Spleen (tissue), 11 donors: ENCODE data around the gene NUAK2. TPM values are rescaled to one million over a fixed set of nuclear protein-coding genes. Genes with fewer than 3 reads are reported as not detected.
A peak's percentile ranks its signal among the peaks of the same experiment; 100 is the strongest.

ENCODE experiments used
- DNase-seq: peaks from one replicate; pipeline ENCODE4 v3.0.0-alpha.2; 2020
- H3K27ac ChIP-seq, 8 donors: fragments of 200-600 bp; sonication (generic) in 7 of 8; 1 replicate in 4 of 8; 2 replicates in 4 of 8; pipeline versions ENCODE4 v1.5.0 to v1.8.0; 2016 to 2021; ENCODE audit warnings: inconsistent platforms in 4 of 8, mild to moderate bottlenecking in 4 of 8, moderate library complexity in 1 of 8
- H3K27me3 ChIP-seq, 7 donors: fragments of 200-600 bp; sonication (generic) in 6 of 7; replicated peaks in 1 of 7; 1 replicate in 4 of 7; 2 replicates in 3 of 7; pipeline versions ENCODE4 v1.5.0 to v1.8.0; 2016 to 2021; ENCODE audit warnings: inconsistent platforms in 3 of 7, mild to moderate bottlenecking in 1 of 7
- H3K36me3 ChIP-seq, 6 donors: fragments of 200-600 bp; sonication (generic) in 5 of 6; 1 replicate in 4 of 6; 2 replicates in 2 of 6; pipeline versions ENCODE4 v1.5.0 to v1.8.0; 2016 to 2021; ENCODE audit warnings: inconsistent platforms in 2 of 6
- H3K4me1 ChIP-seq, 6 donors: fragments of 200-600 bp; sonication (generic) in 5 of 6; 1 replicate in 3 of 6; 2 replicates in 3 of 6; pipeline versions ENCODE4 v1.5.0 to v1.8.0; 2016 to 2021; ENCODE audit warnings: inconsistent platforms in 3 of 6
- H3K4me3 ChIP-seq, 8 donors: fragments of 200-600 bp; sonication (generic) in 7 of 8; 1 replicate in 4 of 8; 2 replicates in 4 of 8; pipeline versions ENCODE4 v1.5.0 to v1.8.0; 2016 to 2021; ENCODE audit warnings: inconsistent platforms in 4 of 8, mild to moderate bottlenecking in 4 of 8, moderate library complexity in 2 of 8
- H3K9me3 ChIP-seq, 8 donors: fragments of 200-600 bp; sonication (generic) in 7 of 8; 1 replicate in 4 of 8; 2 replicates in 4 of 8; pipeline versions ENCODE4 v1.5.0 to v1.8.0; 2016 to 2021; ENCODE audit warnings: inconsistent platforms in 4 of 8
- POLR2A ChIP-seq, 3 donors: fragments of 450-650 bp; IDR thresholded peaks; one replicate each; pipeline ENCODE4 v1.5.1; 2017; ENCODE audit warnings: antibody characterized with exemption in 3 of 3, mild to moderate bottlenecking in 1 of 3
- POLR2AphosphoS5 ChIP-seq, 3 donors: sonication (generic); formaldehyde crosslinking; IDR thresholded peaks; one replicate each; pipeline ENCODE4 v1.5.1; 2017; ENCODE audit warnings: antibody characterized with exemption in 3 of 3
- WGBS, 5 donors: extraction: QIAGEN DNeasy Blood & Tissue Kit in 3 of 5; methylation state at CpG; one replicate each; pipeline versions ENCODE4 v1.1.5 to v1.1.7; 2013 to 2018; 5-methylcytosine and 5-hydroxymethylcytosine counted together
- intact Hi-C: fragments of 100-400 bp; cut with DNase I; formaldehyde crosslinking; loops from one replicate; pipeline ENCODE4 v1.15.0; 2023; ENCODE audit warnings: low total_unique reads
- polyA plus RNA-seq, 3 donors: library from polyadenylated mRNA; stranded (reverse); fragments of 200-250 nt; gene quantifications; one replicate each; pipeline ENCODE4 v1.2.1, GENCODE V29; 2013
- total RNA-seq, 7 donors: library from RNA; depleted of rRNA in 3 of 7; stranded (reverse); fragments of >200 nt in 3 of 7; fragmentation: NEBNext Ultra II Directional in 4 of 7; extraction: Animal tissue kit (Norgen Biotek cat#: 25700) in 4 of 7; gene quantifications; one replicate each; pipeline versions ENCODE4 v1.1.0 to v1.2.1, GENCODE V29; 2016 to 2021
- TF ChIP-seq, protein P1 (sequence below), 11 experiments: fragments of 200-600 bp in 7 of 11; fragments of 450-650 bp in 4 of 11; sonication (generic) in 4 of 11; IDR thresholded peaks in 8 of 11; conservative IDR thresholded peaks in 3 of 11; 1 replicate in 7 of 11; 2 replicates in 4 of 11; pipeline versions ENCODE4 v1.4.0 to v1.8.0; 2016 to 2021; ENCODE audit warnings: antibody characterized with exemption in 11 of 11, inconsistent platforms in 4 of 11, mild to moderate bottlenecking in 1 of 11
- donor health status: healthy with polysubstance abuse.
- donor health status: DM: no; HTN: no; CAD: no; lungs with moderate emphysema.
- donor health status: DM: no; HTN: no; CAD: no.
- donor health status: Bipolar disorder and iron deficiency.
- donor health status: healthy.
- donor health status: DM: no; HTN: no; CAD: no.
- donor health status: DM: yes; HTN: yes; CAD: no.

Gene NUAK2
- total and polyA plus RNA-seq, 10 donors, result 5.7 to 32.7 (median 19.1) TPM

DNA sequence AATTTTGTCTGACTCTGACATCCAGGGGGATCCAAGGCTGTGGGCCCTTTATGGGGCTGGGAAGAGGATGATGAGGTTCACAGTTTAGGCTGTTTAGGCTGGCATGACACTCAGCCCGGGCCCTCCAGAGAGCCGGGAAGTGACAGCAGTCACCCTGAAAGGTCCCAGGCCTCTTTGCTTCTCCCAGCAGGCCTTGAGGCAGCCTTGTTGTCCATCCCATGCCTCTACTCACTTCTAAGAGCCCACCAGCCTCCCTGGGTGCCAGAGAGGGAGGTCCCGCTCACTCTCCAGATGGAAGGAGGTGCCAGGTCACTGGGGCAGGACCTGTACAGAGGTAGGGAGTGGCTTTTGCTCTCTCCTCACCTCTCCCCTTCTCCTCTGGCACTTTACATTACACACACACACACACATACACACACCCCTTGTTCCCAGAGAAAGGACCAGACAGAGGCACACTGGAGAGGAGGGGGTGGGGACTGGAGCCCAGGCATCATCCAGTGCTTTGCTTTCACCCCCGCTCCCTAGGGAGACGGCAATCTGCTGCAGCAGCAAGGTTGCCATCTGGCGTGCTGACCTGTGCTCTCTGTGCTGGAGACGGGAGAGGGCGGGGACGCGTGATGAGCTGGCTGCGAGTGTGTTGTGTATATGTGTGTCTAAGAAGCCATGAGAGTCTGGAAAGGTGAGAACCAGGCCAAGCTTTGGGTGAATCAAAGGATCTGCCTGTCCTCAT lies 30.6 kb upstream of the NUAK2 start:
- no peak for DNase-seq
- no peak for TF ChIP-seq POLR2AphosphoS5 (IDR thresholded peaks at IDR 0.05)
- TF ChIP-seq, protein P1, sequence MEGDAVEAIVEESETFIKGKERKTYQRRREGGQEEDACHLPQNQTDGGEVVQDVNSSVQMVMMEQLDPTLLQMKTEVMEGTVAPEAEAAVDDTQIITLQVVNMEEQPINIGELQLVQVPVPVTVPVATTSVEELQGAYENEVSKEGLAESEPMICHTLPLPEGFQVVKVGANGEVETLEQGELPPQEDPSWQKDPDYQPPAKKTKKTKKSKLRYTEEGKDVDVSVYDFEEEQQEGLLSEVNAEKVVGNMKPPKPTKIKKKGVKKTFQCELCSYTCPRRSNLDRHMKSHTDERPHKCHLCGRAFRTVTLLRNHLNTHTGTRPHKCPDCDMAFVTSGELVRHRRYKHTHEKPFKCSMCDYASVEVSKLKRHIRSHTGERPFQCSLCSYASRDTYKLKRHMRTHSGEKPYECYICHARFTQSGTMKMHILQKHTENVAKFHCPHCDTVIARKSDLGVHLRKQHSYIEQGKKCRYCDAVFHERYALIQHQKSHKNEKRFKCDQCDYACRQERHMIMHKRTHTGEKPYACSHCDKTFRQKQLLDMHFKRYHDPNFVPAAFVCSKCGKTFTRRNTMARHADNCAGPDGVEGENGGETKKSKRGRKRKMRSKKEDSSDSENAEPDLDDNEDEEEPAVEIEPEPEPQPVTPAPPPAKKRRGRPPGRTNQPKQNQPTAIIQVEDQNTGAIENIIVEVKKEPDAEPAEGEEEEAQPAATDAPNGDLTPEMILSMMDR (IDR thresholded peaks at IDR 0.05 in 8 of 11, conservative IDR thresholded peaks at IDR 0.05 in 3 of 11), result no peak
- intact Hi-C loops, result loop anchor here (5.0 kb wide), 1 partner anchor 135 kb away; no protein-coding TSS in a partner anchor

DNA sequence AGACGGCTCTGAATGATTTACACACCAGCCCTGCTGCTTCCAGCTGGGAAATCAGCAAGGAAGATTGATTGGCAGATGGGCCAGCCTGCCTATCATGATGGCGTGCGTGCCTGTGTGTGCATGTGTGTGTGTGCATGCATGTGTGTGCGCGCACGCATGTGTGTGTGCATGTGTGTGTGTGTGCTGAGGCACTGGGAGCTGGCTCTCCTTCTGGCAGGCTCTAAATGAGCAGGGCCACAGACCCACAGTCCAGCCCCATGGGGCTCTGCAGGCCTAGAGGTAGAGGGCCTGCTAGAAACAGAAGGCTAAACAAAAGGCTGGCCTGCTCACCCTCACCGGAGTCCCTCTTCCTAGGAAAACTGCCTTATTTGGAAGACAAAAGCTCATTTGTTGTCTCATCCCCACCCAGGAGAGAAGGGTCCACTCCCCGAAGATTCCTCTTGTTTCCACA lies 29.2 kb upstream of the NUAK2 start:
- 66 to 87% (median 83%) methylated on average over 5 to 8 of the region's 8 CpGs for WGBS, 5 donors
- intact Hi-C loops, result loop anchor here (5.0 kb wide), 1 partner anchor 137 kb away; no protein-coding TSS in a partner anchor
- H3K27me3 ChIP-seq, result peaks cover 0 to 21% (median 0%) of the 10 kb centered on the region in 7 donors
- H3K27ac ChIP-seq, result no peak overlapping the region
- no peak for DNase-seq
- peaks cover 0 to 44% (median 26%) of the 10 kb centered on the region in 6 donors for H3K4me1 ChIP-seq
- H3K9me3 ChIP-seq, result no peaks in the 10 kb centered on the region
- no peak overlapping the region for H3K4me3 ChIP-seq
- TF ChIP-seq POLR2AphosphoS5 (IDR thresholded peaks at IDR 0.05), result no peak
- no peak for TF ChIP-seq POLR2A (IDR thresholded peaks at IDR 0.05)
- TF ChIP-seq, protein P1 (IDR thresholded peaks at IDR 0.05 in 8 of 11, conservative IDR thresholded peaks at IDR 0.05 in 3 of 11), result no peak
- no peaks in the 10 kb centered on the region for H3K36me3 ChIP-seq

More for the DNA sequence above, 30.6 kb upstream of the NUAK2 start:
- Histone ChIP-seq H3K27me3 (peaks cover 0 to 17% (median 0%) of the 10 kb centered on the region in 7 donors), H3K4me3 (no peak overlapping the region), H3K9me3 (no peaks in the 10 kb centered on the region), H3K27ac (no peak overlapping the region), H3K4me1 (peaks cover 0 to 44% (median 26%) of the 10 kb centered on the region in 6 donors), H3K36me3 (no peaks in the 10 kb centered on the region)
- 86 to 95% (median 91%) methylated on average over 11 of the region's 11 CpGs for WGBS, 5 donors

DNA sequence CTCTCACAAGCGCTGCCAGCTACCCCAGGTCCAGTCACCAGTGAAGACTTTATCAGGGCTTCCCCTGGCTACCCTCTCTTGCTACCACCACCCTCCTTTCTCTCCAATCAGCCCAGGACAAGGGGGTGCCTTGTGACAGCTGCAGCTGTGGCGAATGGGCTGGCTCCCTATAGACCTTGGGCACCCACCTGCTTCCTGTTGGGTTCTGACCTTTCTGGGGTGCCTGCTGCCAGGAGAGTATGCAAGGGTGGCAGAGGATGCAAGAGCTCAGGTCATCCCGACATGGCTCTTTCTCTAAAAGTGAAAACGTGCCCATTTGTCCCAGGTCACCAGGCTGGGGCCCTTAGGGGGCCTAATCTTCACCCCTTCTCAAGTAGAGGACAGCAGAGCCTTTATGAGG lies 28.6 kb upstream of the NUAK2 start:
- Histone ChIP-seq H3K4me1 (peaks cover 0 to 44% (median 26%) of the 10 kb centered on the region in 6 donors), H3K27ac (peak overlapping the region in 1 of 8 donors; percentile 72), H3K4me3 (no peak overlapping the region), H3K36me3 (no peaks in the 10 kb centered on the region), H3K27me3 (peaks cover 0 to 27% (median 0%) of the 10 kb centered on the region in 7 donors), H3K9me3 (no peaks in the 10 kb centered on the region)
- TF ChIP-seq, protein P1 (IDR thresholded peaks at IDR 0.05 in 8 of 11, conservative IDR thresholded peaks at IDR 0.05 in 3 of 11), result no peak
- TF ChIP-seq POLR2AphosphoS5 (IDR thresholded peaks at IDR 0.05) (peak in 1 of 3 donors; percentile 49), POLR2A (IDR thresholded peaks at IDR 0.05) (no peak)
- WGBS, 5 donors, result 50 to 71% (median 55%) methylated on average over 3 to 4 of the region's 4 CpGs
- intact Hi-C loops, result loop anchor here (5.0 kb wide), 1 partner anchor 137 kb away; no protein-coding TSS in a partner anchor
- peak; percentile 77 for DNase-seq
